Left cardiac atrium (tissue), 4 donors: ENCODE measurements around the gene PBLD. TPM values are rescaled to one million over a fixed set of nuclear protein-coding genes. Genes with fewer than 3 reads are reported as not detected.
"Not testable (repeated sequence)": the region's sequence is repeated elsewhere in the genome, so short reads cannot be mapped to it uniquely, and the experiment has no call there.

Experiments
- ATAC-seq, 2 donors: fragments of 200-7000 bp; cut with Tn5 transposase; one replicate each; pipeline ENCODE4 v1.9.1; 2020; ENCODE audit warnings: mild to moderate bottlenecking in 2 of 2, moderate library complexity in 2 of 2
- DNase-seq: peaks from one replicate; pipeline ENCODE4 v3.0.0-alpha.2; 2020
- intact Hi-C, 2 donors: fragments of 100-400 bp; cut with DNase I; formaldehyde crosslinking; loops; one replicate each; pipeline versions ENCODE4 v1.14.1 to v1.15.1; 2022 to 2023
- total RNA-seq, 2 donors: library from RNA; stranded (reverse); fragmentation: NEBNext Ultra II Directional; extraction: Animal tissue kit (Norgen Biotek cat#: 25700); gene quantifications; one replicate each; pipeline ENCODE4 v1.2.1, GENCODE V29; 2021
- donor health status: DM: no; HTN: yes; CAD: no.
- donor health status: DM: no; HTN: yes; CAD: no; lungs with severe emphysema.
- donor health status: DM: yes; HTN: yes; CAD: no.
- donor health status: Dilated cardiomyopathy.

The PBLD gene
- total RNA-seq, 2 donors from 2014 or later = 3.1 to 4.1 TPM

DNA sequence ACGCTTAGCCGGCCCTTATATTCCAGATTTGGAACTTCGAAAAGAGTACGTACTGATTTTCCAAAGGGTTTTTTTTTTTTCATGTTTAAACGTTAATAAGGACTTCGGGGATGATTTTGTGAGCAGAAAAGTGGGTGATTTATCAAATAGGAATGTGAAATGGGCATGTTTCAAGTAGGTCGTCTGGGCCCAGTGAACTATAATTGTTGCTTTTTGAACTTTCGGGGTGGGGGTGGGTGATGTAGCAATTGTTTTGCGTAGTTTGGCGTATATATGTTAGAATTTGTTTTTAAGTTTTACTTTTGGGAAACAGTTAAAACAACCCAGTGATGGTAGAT lies 299 bp upstream of the PBLD start:
- intact Hi-C loops = loop anchor here in 1 of 2 donors (10.0 kb wide), 1 partner anchor 258 kb away; the partner anchor contains the start of gene HERC4
- ATAC-seq = no peak
- no peak for DNase-seq

- ATAC-seq (peak; percentile 93), DNase-seq (peak; percentile 98)
- intact Hi-C loops = loop anchor here in 1 of 2 donors (10.0 kb wide), 1 partner anchor 257 kb away; the partner anchor contains the start of gene HERC4
Observed at GRCh38 chr10:68331455-68332258, 1.1 kb downstream of the PBLD start, which contains the start of gene HNRNPH3. HNRNPH3 (plus strand) TSS chr10:68332064; CDS start chr10:68337222, 5,158 bp downstream.

DNA sequence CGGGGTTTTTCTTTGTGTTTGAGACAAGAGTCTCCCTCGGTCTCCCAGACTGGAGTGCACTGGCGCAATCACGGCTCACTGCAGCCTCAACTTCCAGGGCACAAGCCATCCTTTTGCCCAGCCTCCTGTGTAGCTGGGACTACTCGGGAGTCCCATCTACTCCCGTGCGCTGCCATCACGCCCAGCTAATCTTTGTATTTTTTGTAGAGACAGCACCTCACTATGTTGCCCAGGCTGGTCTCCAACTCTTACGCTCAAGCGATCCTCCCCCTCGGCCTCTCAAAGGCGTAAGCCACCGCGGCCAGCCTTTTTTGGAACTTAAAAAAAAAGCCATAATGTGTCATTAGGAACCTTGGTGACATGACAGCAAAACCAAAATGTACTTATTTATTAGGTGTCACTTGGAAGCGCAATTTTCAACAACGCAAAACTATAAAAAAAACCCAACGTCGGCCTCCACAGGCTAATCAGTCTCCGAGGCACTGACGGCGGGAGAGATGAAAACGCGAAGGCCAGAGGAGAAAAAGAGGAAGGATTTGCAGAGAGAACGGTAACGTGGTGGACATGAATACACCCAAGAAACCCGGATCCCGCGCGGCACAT lies 1.8 kb downstream of the PBLD start:
- ATAC-seq (peak; percentile 4), DNase-seq (peak; percentile 53)
- intact Hi-C loops = loop anchor here in 1 of 2 donors (10.0 kb wide), 1 partner anchor 256 kb away; the partner anchor contains the start of gene HERC4

- ATAC-seq (no peak), DNase-seq (no peak)
- intact Hi-C loops = no loop called here
Observed at GRCh38 chr10:68329506-68329861, 3.2 kb downstream of the PBLD start.

DNA sequence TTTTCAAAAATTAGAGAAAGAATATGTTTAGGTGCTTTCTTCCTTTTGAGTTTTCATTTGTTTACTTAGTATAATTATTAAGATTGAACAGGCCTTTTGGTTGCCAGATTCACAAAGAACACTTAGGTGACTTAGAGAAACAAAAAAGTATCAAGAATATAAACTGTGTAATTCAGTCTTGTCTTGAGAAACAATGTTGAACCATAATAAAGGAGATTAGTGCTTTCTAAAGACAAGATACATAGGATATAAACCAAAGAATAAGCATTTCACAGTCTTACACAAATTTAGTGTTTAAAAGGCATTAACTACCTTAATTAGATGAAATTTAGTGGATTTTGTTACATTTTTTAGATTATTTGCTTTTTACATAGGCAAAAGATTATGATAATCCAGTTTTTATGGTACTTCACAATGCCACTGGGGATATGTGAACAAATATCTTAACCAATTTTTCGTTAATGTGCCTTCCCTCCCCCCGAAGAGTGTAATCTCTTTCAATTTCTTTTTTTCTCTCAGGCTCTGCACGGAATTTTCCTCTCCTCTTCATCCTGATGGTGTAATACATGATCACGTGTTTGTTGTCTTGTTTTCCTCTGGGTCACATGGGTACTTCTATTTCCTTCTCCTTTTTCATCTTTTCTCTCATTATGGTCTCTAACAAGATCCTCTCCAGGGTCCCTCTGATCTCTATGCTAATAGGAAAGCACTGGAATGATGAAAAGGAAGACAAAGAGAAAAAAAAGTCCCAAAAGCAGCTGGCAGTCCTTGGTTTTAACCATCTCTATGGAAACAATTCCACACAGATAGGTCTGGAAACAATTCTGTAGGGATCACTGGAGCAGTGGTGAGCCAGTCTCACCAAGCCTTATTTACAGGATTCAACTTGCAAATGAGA lies 4.6 kb downstream of the PBLD start:
- intact Hi-C loops = no loop called here
- ATAC-seq (no peak), DNase-seq (no peak)

DNA sequence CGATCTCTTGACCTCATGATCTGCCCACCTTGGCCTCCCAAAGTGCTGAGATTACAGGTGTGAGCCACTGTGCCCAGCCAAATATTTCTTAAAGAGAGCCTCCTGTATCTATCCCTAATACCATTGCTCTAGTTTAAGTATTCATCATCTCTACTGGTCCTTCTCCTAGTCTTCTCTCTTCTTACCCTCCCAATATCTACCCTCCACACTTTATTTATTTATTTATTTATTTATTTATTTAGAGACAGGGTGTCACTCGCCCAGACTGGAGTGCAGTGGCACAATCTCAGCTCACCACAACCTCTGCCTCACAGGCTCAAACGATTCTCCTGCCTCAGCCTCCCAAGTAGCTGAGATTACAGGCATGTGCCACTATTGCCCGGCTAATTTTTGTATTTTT lies 8.3 kb downstream of the PBLD start:
- DNase-seq, intact Hi-C loops, ATAC-seq: not testable (repeated sequence)

DNA sequence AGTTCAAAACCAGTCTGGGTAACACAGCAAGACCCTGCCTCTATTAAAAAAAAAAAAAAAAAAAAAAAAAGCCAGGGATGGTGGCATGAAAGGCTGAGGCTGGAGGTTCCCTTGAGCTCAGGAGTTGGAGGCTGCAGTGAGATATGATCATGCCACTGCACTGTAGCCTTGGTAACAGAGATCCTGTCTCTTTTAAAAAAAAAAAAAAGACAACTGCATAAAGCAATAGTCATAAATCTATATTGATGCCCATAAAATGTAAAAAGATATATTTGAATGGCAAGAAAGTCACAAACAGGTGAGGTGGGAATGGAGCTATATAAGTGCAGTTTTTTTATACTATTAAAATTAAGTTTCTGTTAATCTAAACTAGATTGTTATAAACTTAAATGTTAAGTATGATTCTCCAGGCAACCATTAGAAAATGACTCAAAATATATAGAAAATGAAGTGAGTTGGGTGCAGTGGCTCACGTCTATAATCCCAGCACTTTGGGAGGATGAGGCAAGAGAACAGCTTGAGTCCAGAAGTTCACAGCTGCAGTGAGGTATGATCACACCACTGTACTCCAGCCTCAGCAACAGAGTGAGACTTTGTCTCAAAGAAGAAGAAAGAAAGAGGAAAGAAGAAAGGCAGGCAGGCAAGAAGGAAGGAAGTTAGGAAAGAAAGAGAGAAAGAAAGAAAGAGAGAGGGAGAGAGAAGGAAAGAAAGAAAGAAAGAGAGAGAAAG lies 14.2 kb downstream of the PBLD start:
- intact Hi-C loops = no loop called here
- ATAC-seq (no peak), DNase-seq (no peak)

- DNase-seq (no peak), ATAC-seq (no peak)
- intact Hi-C loops = no loop called here
Observed at GRCh38 chr10:68315582-68315981, 17.1 kb downstream of the PBLD start.

GRCh38 chr10:68314930-68315329 lies 17.8 kb downstream of the PBLD start:
- ATAC-seq, DNase-seq, intact Hi-C loops: not testable (repeated sequence)

DNA sequence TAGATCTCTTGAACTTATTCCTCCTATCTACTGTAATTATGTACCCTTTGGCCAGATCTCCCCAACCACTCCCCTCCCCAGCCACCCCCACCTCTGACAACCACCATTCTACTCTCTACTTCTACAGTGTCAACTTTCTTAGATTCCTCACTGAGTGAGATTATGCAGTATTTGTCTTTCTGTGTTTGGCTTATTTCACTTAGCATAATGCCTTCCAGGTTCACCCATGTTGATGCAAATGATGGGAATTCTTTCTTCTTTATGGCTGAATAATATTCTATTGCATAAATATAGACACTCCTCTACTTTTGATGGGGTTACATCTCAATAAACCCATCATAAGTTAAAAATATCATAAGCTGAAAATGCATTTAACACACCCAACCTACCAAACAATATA lies 22.2 kb downstream of the PBLD start:
- intact Hi-C loops = no loop called here
- DNase-seq = no peak
- ATAC-seq = no peak

DNA sequence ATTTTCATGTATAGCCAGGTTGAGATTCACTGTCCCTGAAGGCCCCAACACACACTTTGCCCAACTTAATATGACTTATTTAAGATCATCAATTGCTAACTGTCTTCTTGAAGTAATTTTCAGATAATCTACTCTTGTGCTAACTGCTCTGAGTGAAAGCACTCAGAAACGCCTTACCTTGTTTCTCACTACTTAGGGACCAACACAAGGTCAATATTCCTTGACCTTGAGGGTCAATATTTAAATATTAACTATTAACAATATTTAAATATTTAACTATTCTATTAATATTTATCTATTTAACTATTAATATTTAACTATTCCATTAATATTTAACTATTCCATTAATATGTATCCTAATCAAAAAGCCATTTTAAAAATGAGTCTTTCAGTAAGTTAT lies 26.9 kb downstream of the PBLD start:
- ATAC-seq (no peak), DNase-seq (no peak)
- intact Hi-C loops = loop anchor here in 1 of 2 donors (10.0 kb wide), 1 partner anchor 91 kb away; no protein-coding TSS in a partner anchor

GRCh38 chr10:68303849-68304412 lies 28.8 kb downstream of the PBLD start:
- intact Hi-C loops = loop anchor here (5.0 to 10.0 kb wide), 3 partner anchors 72 to 92 kb away; partner anchors contain the start of gene ATOH7 (in 1 of the 2)
- ATAC-seq = no peak

DNA sequence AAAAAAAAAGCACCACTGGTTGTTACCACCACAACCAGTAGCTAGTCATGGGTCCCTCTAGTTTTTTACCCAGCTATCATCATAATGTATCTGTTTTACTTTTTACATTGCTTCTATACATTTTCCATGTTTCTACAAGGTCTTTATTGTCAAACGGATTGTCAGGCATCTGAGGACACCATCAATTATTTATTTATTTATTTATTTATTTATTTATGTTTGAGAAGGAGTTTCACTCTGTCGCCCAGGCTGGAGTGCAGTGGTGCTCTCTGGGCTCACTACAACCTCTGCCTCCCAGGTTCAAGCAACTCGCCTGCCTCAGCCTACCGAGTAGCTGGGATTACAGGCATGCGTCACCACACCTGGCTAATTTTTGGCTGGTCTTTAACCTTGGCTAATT lies 29.9 kb downstream of the PBLD start:
- no peak for ATAC-seq
- intact Hi-C loops = loop anchor here (5.0 to 10.0 kb wide), 3 partner anchors 71 to 91 kb away; partner anchors contain the start of gene ATOH7 (in 1 of the 2)
- no peak for DNase-seq

More at GRCh38 chr10:68303849-68304412, 28.8 kb downstream of the PBLD start:
- no peak for DNase-seq

DNA sequence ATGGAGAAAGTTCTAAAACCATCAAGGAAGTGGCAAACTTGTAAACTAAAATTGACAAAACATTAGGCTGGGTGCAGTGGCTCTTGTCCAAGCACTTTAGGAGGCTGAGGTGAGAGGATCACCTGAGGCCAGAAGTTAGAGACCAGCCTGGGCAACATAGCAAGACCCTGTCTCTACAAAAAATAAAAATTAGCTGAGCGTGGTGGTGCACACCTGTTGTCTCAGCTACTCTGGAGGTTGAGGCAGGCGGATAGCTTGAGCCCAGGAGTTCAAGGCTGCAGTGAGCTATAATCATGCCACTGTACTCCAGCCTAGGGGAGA lies 30.3 kb downstream of the PBLD start:
- ATAC-seq = peak in 1 of 2 donors; percentile 23
- intact Hi-C loops = loop anchor here (5.0 to 10.0 kb wide), 3 partner anchors 70 to 90 kb away; partner anchors contain the start of gene ATOH7 (in 1 of the 2)
- no peak for DNase-seq

- DNase-seq (no peak), ATAC-seq (peak; percentile 60 to 68)
- intact Hi-C loops = loop anchor here (5.0 to 10.0 kb wide), 3 partner anchors 70 to 90 kb away; partner anchors contain the start of gene ATOH7 (in 1 of the 2)
Observed at GRCh38 chr10:68301790-68302502, 30.8 kb downstream of the PBLD start.

- ATAC-seq (no peak), DNase-seq (no peak)
- intact Hi-C loops = loop anchor here (5.0 to 10.0 kb wide), 3 partner anchors 69 to 89 kb away; partner anchors contain the start of gene ATOH7 (in 1 of the 2)
Observed at GRCh38 chr10:68301301-68301700, 31.4 kb downstream of the PBLD start.

DNA sequence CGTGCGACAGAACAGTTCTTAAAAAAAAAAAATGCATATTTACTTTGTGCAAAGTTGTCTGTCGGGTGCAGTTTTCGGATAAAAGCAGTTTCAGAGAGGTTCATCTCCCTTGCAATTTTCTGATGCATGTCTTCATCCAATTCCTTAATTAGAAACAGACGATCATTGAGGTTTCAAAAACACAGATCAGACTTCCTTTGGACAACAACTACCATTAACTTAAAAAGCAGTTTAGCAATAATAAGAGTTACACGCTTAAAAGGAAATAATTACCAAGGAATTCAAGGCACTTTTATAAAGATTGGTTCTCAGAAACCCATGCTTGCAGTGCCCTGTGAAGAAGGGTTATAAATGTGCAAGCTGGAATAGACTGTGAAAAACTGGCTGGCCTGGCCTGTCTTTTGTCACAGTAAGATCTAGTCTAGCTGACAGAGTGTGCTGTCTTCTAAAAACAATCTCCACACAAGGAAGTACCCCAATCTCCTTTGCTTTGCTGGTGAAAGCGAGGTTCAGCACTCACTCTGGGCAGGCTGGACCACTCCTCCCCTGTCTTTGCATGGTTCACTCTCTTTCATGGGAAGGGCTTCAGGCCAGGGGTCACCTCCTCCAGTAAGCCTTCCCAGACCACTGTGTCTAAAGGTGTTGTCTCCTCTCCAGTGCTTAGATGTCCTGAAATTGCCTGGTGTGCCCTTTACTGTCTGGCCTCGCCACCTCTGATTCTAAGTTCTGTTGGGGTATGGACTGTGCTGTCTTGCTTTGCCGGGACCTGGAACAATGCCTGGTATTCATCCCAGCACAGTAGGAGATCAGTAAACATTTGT lies 35.7 kb downstream of the PBLD start:
- DNase-seq (no peak), ATAC-seq (no peak)
- intact Hi-C loops = no loop called here
